Activated T-cell treated with anti-CD3 and anti-CD28 coated beads for 1 hour (primary cell): ENCODE measurements around the gene CACNA2D1.
"Not testable (repeated sequence)": the region's sequence is repeated elsewhere in the genome, so short reads cannot be mapped to it uniquely, and the experiment has no call there.

Experiments used
- DNase-seq: peaks from one replicate; pipeline ENCODE4 v3.0.0-alpha.2; 2020; ENCODE audit warnings: low read depth

The CACNA2D1 gene

GRCh38 chr7:82166260-82167015 lies 277.1 kb downstream of the CACNA2D1 start:
- DNase-seq, result no peak

DNA sequence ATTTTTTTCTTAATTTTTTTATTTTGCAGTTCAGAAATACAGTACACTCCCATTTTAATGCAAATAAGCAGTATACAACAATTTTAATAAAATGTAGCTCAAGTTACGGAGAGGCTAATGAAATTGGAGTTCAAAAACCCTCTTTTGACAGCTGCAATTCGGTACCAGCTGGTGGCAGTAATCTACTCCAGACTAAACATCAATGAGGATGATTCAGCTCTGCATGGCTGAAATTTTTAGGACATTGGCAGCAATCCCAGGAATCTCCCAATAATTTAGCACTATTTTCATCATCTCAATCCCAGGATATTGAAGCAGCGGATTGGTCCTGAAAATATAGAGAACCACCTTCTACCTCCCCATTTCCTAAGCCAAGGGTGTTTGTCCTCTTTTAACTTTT lies 278.8 kb downstream of the CACNA2D1 start:
- no peak for DNase-seq

DNA sequence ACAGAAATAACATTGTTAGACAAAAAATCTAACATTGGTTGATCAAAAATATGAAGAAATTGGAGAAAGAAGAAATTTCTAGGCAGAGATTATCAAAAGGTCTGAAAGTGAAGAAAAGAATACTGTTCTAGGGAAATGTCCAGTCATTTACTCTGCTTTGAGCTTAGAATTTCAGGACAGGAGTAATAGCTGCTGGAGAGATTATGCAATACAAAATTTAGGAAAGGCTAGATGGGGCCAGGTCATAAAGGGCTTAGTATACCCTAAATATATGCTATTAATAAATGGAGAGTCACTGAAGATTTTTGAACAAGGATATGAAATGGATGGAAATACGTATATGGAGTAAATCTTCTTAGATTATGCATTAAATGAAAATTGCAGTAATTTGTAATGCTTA lies 279.2 kb downstream of the CACNA2D1 start:
- no peak for DNase-seq

- DNase-seq, result no peak
Measured at GRCh38 chr7:82163586-82163985, 280.0 kb downstream of the CACNA2D1 start.

- no peak for DNase-seq
Measured at GRCh38 chr7:82162289-82162688, 281.3 kb downstream of the CACNA2D1 start.

- DNase-seq, result no peak
Measured at GRCh38 chr7:82158327-82158726, 285.2 kb downstream of the CACNA2D1 start.

GRCh38 chr7:82156893-82157292 lies 286.7 kb downstream of the CACNA2D1 start:
- DNase-seq, result no peak

DNA sequence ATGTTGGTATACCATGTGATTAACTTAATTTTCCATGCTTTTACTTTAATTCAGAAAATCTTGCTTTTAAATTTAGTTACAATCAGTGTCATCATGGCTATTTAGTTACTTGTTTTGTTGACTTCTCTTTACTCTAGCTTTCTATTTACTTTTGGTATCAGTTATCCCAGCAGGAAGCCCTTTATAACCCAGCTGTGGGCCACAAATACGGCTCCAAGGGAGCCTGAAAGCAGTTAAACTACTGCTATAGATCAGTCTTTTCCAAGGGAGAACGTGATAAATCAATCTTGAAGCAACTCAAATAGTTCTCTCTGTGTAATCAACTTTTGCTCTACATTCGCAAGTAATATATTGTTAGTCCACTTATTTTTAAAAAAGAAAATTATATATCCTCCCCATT lies 287.4 kb downstream of the CACNA2D1 start:
- DNase-seq, result no peak

DNA sequence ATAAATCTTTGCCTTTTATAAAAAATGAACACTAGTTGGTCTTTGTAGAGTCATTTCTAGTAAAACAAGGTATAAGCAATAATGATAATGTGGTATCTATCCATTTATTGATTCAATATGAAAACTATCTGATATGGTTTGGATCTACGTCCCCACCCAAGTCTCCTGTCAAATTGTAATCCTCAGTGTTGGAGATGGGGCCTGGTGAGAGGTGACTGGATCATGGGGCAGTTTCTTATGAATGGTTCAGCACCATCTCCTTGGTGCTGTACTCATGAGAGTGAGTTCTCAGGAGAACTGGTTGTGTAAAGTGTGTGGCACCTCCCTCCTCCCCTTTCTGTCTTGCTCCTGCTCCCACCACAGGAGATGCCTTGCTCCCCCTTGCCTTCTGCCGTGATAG lies 288.8 kb downstream of the CACNA2D1 start:
- no peak for DNase-seq

- no peak for DNase-seq
Measured at GRCh38 chr7:82153776-82154175, 289.8 kb downstream of the CACNA2D1 start.

DNA sequence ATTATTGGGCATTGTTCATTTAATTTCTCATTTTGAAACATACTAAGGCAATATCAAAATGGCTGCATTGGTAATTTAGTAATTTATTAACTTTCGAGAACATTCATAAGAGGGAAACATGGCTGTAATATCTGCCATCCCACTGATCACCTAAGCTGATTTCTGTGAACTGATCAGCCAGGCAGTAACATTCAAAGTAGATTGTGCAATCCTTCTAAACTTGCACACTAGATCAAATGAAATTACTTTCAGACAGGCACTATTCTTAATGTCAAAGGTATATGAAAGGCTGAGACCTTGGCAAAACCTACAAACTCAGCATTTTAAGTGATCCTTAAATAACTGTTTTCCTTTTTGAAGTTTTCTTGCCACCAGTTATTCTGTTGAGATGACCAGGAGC lies 290.7 kb downstream of the CACNA2D1 start:
- DNase-seq, result no peak

- no peak for DNase-seq
Measured at GRCh38 chr7:82146491-82146890, 297.1 kb downstream of the CACNA2D1 start.

DNA sequence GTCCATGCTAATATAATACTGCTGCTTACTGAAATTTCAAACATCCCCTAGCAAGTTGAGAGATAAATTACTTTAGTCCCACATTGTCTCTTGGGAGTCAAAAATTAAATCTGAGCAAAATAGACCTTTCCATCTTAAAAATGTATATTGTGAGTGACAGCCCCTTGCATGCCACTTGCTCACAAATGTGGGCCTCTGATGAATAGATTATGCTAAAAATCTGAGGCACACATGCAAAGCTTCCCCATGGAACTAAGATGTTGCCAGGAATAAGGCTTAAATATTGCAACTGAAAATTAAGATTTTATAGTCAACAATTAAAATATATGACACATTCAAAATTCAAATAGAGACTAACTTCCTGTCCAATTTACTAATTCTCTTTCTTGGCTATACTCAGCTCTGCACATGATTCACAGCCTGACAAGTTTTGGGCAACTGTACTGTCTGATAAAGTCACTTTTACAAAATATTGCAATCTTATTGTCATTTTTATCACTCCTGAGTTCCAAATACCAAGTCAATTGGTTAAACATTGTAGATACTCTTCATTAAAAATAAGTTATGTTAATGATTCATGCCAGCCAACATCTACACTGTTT lies 301.2 kb downstream of the CACNA2D1 start:
- no peak for DNase-seq

DNA sequence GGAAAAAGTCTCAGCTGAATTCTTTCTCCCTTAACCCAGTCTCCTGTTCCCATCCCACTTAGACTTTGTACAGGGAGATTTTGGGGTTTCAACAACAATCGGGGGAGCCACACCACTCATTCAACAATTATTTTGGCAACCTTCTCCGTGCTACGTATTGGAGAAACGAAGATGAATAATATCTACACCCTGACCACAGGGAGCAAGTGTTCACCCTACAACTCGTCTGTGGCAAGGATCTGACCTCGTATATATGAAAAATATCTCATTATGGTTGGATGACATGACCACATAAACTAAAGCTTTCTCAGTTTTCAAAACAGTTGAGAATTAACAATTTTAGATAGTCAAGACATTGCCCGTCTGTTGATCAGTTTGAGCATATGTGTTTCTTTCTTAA lies 302.1 kb downstream of the CACNA2D1 start:
- no peak for DNase-seq

GRCh38 chr7:82140608-82141007 lies 303.0 kb downstream of the CACNA2D1 start:
- DNase-seq, result not testable (repeated sequence)

GRCh38 chr7:82131215-82131614 lies 312.4 kb downstream of the CACNA2D1 start:
- no peak for DNase-seq

DNA sequence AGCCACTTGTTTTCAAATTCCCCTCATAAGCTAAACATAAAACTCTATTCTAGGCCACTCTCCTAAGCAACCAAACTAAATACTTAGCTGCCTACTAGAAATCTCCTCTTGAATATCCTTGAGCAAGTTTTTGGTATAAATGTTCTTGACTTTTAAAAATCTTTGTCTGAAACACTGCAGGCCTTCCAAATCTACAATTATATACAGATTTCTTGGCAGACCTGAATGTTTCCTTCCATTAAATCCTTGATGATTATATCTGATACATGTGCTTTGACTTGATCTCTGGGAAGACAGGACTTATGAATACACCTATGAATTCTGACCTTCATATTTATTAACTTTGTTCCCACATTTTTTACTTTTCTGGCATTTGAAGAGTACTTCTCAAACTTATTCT lies 314.5 kb downstream of the CACNA2D1 start:
- no peak for DNase-seq

DNA sequence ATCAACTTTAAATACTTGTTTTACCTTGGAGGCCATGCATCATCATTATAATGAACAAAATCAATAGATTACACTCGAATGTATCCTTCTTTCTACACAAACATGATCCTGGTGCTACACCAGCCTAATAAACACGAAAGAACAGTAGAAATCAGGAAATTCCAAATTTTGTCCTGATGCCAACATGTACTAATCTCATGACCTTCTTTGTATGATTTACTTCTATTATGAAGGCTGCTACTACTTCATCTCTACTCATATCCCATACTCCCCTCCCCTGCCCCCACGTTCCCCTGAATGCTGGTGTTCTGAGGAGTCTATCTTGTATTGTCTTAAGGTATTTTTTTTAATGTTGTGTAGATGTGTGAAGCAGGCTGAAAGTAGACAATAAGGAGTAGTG lies 315.0 kb downstream of the CACNA2D1 start:
- DNase-seq, result no peak

DNA sequence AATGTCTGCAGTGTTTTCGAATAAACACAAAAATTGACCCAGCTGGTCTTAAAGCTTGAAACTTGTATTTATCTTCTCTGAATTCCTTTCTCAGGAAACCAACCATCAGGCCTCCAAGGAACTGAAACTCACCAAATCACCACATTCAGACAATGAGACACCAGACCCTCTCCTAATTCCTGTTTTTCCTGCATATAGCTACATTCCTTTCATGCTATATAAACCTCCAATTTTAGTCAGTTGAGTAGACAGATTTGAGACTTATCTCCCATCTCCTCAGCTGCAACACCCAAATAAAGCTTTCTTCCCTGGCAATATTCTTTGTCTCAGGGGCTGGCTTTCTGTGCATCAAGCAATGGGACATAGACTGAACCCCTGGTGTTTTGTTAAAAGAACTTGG lies 317.0 kb downstream of the CACNA2D1 start:
- no peak for DNase-seq

GRCh38 chr7:82124445-82124844 lies 319.1 kb downstream of the CACNA2D1 start:
- no peak for DNase-seq

DNA sequence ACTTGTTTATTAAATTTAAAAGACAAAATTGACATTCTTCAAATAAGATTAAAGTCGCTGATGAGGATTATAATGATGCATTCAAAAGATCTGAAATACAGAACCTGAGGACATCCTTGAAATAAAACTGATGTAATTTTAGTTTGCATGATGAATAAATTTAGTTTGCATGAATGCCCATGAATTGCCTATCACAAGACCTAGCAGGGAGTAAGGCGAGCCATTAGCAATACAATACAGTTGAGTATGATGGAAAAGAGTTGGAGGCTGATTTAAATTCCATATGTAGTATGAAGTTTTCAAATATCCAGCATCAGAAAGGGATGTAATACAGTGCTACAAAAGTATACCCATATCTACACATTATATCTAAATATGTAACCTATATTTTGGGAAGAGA lies 321.3 kb downstream of the CACNA2D1 start:
- DNase-seq, result no peak

DNA sequence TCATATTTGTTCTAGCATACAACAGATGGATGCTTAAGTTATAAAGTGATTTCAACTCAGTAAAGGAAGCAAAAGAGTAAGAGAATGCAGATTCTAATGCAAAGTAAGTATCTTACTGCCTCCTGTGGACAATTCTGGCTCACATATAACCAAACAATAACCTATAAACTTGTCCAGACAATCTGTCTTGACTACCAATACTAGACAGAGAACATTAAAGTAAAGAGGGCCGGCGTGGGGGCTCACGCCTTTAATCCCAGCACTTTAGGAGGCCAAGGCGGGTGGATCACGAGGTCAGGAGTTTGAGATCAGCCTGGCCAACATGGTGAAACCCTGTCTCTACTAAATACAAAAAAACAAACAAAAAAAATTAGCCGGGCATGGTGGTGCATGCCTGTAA lies 329.3 kb downstream of the CACNA2D1 start:
- no peak for DNase-seq

- no peak for DNase-seq
Measured at GRCh38 chr7:82110146-82110840, 333.3 kb downstream of the CACNA2D1 start.
